Measurements from ENCODE around the gene BCL2L14.
"Not testable (repeated sequence)": the region's sequence is repeated elsewhere in the genome, so short reads cannot be mapped to it uniquely, and the experiment has no call there.

The BCL2L14 gene

GRCh38 chr12:12110923-12111555 is 40.3 kb downstream of the BCL2L14 start:
- peak; percentile 6 for DNase-seq

DNA sequence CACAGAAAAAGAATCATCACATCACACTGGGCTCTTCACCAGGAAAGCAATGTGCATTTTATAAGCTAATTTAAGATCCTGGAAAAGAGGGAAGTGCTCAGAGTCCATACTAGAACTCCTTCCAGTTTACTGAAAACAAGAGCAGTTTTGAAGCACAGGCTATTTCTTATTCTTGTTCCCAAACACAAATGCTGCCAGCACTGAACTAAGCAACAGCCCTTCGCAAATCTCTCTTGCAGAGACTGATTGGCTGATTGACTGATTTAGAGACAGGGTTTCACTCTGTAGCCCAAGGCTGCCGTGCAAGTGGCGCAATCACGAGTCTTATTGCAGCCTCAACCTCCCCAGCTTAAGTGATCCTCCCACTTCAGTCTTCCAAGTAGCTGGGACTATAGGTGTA is 44.8 kb downstream of the BCL2L14 start:
- no peak for DNase-seq

GRCh38 chr12:12116677-12117076 is 45.9 kb downstream of the BCL2L14 start:
- DNase-seq = no peak

GRCh38 chr12:12121061-12121460 is 50.3 kb downstream of the BCL2L14 start:
- DNase-seq = no peak

DNA sequence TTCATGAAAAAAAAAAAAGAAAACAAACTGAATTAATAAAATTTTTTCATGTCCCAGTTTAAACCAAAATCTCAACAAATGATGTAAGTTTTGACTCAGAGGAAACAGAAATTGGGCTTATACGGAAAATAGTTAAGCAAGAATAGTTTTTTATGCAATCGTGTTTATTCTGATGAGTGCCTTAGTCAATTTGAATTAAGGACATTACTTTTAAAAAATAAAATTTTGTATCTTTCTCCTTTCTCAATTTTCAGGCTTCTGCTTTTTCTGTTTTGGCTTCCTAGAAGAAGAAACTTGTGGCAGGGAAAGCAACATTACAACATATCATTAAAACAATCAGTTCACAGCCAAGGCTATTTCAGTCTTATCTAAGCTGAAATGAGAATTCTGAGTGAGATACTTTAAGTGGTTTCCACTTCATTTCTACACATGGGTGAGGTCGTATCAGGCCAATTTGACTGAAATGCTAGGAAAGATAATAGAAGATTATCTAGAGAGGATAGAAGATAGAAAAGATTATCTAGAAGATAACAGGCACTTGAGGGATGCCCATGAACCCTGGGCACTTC is 52.4 kb downstream of the BCL2L14 start:
- no peak for DNase-seq

DNA sequence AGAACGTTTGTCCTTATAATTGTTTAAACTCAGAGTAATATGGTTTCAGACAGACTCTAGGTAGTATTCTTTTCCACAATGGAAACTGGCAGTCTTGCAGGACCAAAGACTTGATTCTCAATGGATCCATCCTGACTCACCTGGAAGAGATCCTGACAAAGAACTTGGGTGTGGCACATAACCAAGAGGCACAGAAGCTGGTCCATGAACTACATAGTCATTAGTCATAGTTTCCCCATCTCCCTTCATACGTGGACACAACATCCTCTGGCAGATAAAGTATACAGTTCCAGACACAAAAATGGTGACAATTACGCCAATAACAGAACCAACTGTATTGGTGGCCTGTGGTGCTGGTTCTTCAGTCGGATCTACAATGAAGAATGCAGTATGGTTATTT is 55.8 kb downstream of the BCL2L14 start:
- DNase-seq = no peak

GRCh38 chr12:12127304-12127703 is 56.6 kb downstream of the BCL2L14 start:
- no peak for DNase-seq

DNA sequence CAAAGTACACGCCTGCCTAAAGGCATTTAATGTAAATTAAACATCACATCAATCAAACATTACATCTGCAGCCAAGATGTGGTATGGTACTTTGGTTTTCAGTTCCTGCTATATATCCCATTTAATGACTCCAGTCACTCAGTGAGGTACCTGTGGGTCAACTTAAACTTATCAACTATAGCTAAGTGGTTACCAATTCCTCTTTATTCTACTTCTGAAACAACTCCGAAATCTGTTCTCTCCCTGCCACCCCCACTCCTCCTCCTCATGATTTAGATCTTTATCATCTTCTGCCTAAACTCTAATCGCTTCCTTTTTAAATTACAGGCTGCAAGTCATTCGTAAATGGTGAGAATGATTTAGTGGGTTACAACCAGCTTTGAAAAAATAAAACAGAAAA is 57.9 kb downstream of the BCL2L14 start:
- DNase-seq = no peak

DNA sequence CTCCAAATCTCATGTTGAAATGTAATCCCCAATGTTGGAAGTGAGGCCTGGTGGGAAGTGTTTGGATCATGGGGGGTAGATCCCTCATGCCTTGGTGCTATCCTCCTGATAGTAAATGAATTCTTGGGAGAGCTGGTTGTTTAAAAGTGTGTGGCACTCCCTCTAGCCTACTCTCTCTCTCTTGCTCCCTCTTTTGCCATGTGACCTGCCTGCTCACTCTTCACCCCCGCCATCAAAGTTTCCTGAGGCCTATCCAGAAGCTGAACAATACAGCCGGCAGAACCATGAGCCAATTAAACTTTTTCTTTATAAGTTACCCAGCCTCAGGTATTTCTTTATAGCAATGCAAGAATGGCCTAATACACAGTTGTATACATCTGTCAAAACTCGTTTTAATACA is 62.5 kb downstream of the BCL2L14 start:
- no peak for DNase-seq

DNA sequence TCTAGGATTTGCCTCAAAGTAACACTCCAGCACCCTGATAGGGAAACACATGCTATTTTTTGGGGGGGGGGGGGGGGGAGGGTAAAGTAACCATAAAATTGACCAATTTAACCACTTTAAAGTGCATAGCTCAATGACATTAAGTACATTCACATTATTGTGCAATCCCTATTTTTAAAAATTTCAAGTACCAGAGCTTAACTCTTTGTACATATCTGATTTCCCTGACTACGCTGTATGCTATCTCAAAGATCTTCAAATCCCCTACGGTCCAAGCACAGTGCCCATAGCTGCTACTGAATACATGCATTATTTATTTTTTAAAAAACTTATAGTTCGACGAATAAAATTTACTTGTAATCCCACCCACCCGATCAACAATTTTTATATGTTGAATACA is 63.0 kb downstream of the BCL2L14 start:
- DNase-seq = no peak

DNA sequence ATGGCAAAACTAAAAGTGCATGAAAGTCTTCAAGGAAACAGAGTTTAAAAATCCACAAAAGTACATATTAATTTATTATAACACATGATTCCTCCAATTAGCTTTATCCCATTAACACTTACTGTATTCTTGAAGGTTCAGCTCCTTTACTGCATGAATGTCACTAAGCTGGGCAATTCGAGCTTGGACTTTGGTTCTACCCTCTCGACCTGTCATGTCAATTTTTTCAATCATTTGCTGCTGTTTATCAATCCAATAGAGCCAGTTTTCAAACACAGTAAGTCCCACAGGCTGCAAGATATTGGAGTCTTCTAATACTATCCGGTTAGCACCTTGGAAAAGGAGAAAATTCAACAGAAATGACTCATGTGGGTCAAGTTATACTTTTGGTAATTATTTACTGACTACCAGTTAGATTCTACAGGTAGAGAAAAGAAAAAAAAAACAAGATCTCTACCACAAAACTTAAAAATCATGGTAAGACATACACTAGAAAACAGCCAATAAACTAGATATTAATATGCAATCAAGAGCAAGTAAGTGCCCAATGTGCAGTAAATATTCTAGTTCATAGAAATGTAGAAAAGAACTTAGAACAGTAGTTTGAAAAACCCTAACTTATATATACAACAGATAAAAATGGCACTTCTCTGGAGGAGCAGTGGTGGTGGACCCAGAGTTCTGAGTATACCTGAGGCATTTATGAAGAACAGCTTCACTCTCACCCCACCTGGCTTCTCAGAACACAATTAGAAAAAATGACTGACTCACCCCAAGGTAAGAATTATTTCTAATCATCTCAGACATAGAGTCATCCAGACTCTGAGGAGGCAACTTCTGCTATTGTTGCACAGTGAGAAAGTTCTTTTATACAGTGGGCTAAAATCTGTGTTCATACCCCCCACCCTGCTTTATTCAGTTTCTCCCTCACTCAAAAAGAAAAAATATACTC is 67.7 kb downstream of the BCL2L14 start:
- no peak for DNase-seq

- DNase-seq = no peak
Measured at GRCh38 chr12:12141000-12141399, 70.3 kb downstream of the BCL2L14 start.

- DNase-seq = not testable (repeated sequence)
Measured at GRCh38 chr12:12144531-12144930, 73.8 kb downstream of the BCL2L14 start.

GRCh38 chr12:12147111-12147510 is 76.4 kb downstream of the BCL2L14 start:
- no peak for DNase-seq

Measured in stimulated activated CD4-positive, alpha-beta T cell treated with anti-CD3 and anti-CD28 coated beads, Interleukin-12 subunit alpha, Interleukin-12 subunit beta, amount 100 ng/mL, for 4 hours (primary cell).